Hepatocyte (in vitro differentiated cells): Measurements from ENCODE around the gene TTC1.
"Not testable (repeated sequence)": the region's sequence is repeated elsewhere in the genome, so short reads cannot be mapped to it uniquely, and the experiment has no call there.

Source experiments
- CTCF ChIP-seq: fragments of 200-600 bp; sonication (generic); IDR thresholded peaks from 2 replicates; pipeline ENCODE4 v1.5.1; 2016; ENCODE audit warnings: antibody characterized with exemption, mild to moderate bottlenecking; ENCODE audit not compliant: poor library complexity
- EZH2 ChIP-seq: fragments of 200-600 bp; sonication (generic); IDR thresholded peaks from 2 replicates; pipeline ENCODE4 v1.6.1; 2016; ENCODE audit warnings: antibody characterized with exemption, mild to moderate bottlenecking, borderline replicate concordance
- EZH2phosphoT487 ChIP-seq: fragments of 200-600 bp; sonication (generic); IDR thresholded peaks from one replicate; pipeline ENCODE4 v1.6.1; 2018; ENCODE audit warnings: antibody characterized with exemption, mild to moderate bottlenecking, low read depth, moderate library complexity; ENCODE audit not compliant: unreplicated experiment, severe bottlenecking

- not testable (repeated sequence) for TF ChIP-seq CTCF, EZH2phosphoT487, EZH2
These were observed 60.2 kb downstream of the TTC1 start for GRCh38 chr5:160069120-160069519.
